GM12878 (cell line): ENCODE results near the gene FGGY. TPM values are rescaled to one million over a fixed set of nuclear protein-coding genes. Genes with fewer than 3 reads are reported as not detected.

Experiments
- ATF3 ChIP-seq: IDR thresholded peaks from 2 replicates; pipeline ENCODE4 v1.6.1; 2011; ENCODE audit warnings: low read depth, mild to moderate bottlenecking, low read length, moderate library complexity, borderline replicate concordance; ENCODE audit errors: extremely low read depth
- IRF4 ChIP-seq: IDR thresholded peaks from 2 replicates; pipeline ENCODE4 v1.6.1; 2011; ENCODE audit warnings: low read depth, low read length
- NRF1 ChIP-seq: conservative IDR thresholded peaks from 2 replicates; pipeline ENCODE4 v1.6.1; 2011; ENCODE audit warnings: mild to moderate bottlenecking, low read depth, low read length, improper control_type of control experiment
- POU2F2 ChIP-seq: IDR thresholded peaks from 3 replicates; pipeline ENCODE4 v1.6.1; 2011; ENCODE audit warnings: low read depth, mild to moderate bottlenecking, low read length, borderline replicate concordance
- RAD21 ChIP-seq: IDR thresholded peaks from 2 replicates; pipeline ENCODE4 v1.6.1; 2011; ENCODE audit warnings: mild to moderate bottlenecking, low read depth, low read length, moderate library complexity; ENCODE audit not compliant: insufficient read depth
- RB1 ChIP-seq: fragments of 450-650 bp; formaldehyde crosslinking; IDR thresholded peaks from 2 replicates; pipeline ENCODE4 v1.6.1; 2017; ENCODE audit warnings: mild to moderate bottlenecking, borderline replicate concordance
- SMC3 ChIP-seq: IDR thresholded peaks from 2 replicates; pipeline ENCODE4 v1.6.1; 2011; ENCODE audit warnings: low read length, improper control_type of control experiment, borderline replicate concordance
- TCF3 ChIP-seq: IDR thresholded peaks from 2 replicates; pipeline ENCODE4 v1.6.1; 2012; ENCODE audit warnings: low read depth, mild to moderate bottlenecking, low read length, borderline replicate concordance; ENCODE audit not compliant: insufficient read depth
- ZNF592 ChIP-seq: fragments of 450-650 bp; IDR thresholded peaks from 2 replicates; pipeline ENCODE4 v1.6.1; 2017; ENCODE audit warnings: mild to moderate bottlenecking, moderate library complexity
- polyA plus RNA-seq, 11 experiments: library from polyadenylated mRNA; depleted of rRNA in 4 of 11; unstranded in 6 of 11; stranded (reverse) in 5 of 11; fragments of >200 nt; fragmentation: Nextera tagmentation in 4 of 11; fragmentation: Illumina TruSeq in 1 of 11; extraction: Ambion mirVana in 4 of 11; extraction: Trizol in 1 of 11; gene quantifications; 1 replicate in 1 of 11; 2 replicates in 10 of 11; pipeline versions ENCODE4 v1.2.1 to v1.2.3, GENCODE V29; 2011 to 2016; ENCODE audit warnings: inconsistent platforms in 2 of 11, missing spikeins in 2 of 11, low read depth in 1 of 11
- total RNA-seq, 4 experiments: library from RNA; depleted of rRNA in 3 of 4; stranded (reverse); fragments of >200 nt in 3 of 4; fragmentation: Illumina TruSeq in 1 of 4; extraction: Trizol in 1 of 4; gene quantifications; 2 replicates each; pipeline versions ENCODE4 v1.2.1 to v1.2.3, GENCODE V29; 2013 to 2021
- TF ChIP-seq, protein P1 (sequence below): fragments of 450-650 bp; IDR thresholded peaks from 2 replicates; pipeline ENCODE4 v1.6.1; 2017; ENCODE audit warnings: borderline replicate concordance
- TF ChIP-seq, protein P2 (sequence below): fragments of 450-650 bp; IDR thresholded peaks from 2 replicates; pipeline ENCODE4 v1.6.1; 2017; ENCODE audit warnings: low read depth, mild to moderate bottlenecking, moderate library complexity

The FGGY gene
- total and polyA plus RNA-seq, 10 of the 15 experiments (the other 5 are each of a cell fraction or from before 2014, with no cell fraction given), result 6.2 to 11.9 (median 7.5) TPM

DNA sequence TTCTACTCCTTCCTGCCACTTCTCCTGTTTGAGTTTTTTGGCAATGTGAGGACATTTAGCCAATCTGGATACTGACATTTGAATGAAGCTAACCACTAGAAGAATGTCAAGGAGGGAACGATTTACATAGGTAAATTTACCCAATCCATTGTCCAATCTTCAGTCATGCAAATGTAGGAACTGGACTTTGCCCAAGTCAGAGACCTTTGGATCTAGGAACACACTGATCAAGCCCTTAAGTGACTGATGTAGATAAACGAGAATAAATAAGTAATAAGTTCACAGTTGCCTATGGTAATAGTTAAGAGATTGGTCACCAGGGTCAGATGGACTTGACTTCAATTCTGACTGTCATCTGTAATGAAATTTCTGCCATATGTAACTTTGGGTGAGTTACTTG lies 177.6 kb downstream of the FGGY start (continued):
- no peak for TF ChIP-seq RAD21
- no peak for TF ChIP-seq ATF3
- TF ChIP-seq SMC3, result no peak
- TF ChIP-seq RB1, result no peak
- TF ChIP-seq NRF1, result no peak
- no peak for TF ChIP-seq POU2F2
- TF ChIP-seq IRF4, result no peak
- no peak for TF ChIP-seq TCF3
- TF ChIP-seq, protein P1, sequence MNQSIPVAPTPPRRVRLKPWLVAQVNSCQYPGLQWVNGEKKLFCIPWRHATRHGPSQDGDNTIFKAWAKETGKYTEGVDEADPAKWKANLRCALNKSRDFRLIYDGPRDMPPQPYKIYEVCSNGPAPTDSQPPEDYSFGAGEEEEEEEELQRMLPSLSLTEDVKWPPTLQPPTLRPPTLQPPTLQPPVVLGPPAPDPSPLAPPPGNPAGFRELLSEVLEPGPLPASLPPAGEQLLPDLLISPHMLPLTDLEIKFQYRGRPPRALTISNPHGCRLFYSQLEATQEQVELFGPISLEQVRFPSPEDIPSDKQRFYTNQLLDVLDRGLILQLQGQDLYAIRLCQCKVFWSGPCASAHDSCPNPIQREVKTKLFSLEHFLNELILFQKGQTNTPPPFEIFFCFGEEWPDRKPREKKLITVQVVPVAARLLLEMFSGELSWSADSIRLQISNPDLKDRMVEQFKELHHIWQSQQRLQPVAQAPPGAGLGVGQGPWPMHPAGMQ, result no peak
- TF ChIP-seq, protein P2, sequence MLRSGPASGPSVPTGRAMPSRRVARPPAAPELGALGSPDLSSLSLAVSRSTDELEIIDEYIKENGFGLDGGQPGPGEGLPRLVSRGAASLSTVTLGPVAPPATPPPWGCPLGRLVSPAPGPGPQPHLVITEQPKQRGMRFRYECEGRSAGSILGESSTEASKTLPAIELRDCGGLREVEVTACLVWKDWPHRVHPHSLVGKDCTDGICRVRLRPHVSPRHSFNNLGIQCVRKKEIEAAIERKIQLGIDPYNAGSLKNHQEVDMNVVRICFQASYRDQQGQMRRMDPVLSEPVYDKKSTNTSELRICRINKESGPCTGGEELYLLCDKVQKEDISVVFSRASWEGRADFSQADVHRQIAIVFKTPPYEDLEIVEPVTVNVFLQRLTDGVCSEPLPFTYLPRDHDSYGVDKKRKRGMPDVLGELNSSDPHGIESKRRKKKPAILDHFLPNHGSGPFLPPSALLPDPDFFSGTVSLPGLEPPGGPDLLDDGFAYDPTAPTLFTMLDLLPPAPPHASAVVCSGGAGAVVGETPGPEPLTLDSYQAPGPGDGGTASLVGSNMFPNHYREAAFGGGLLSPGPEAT, result no peak
- TF ChIP-seq ZNF592, result no peak
